Fibroblast of pulmonary artery (primary cell): ENCODE measurements around the gene C10orf71.

Experiments used
- DNase-seq: peaks from one replicate; pipeline ENCODE4 v3.0.0-alpha.2; 2010; ENCODE audit warnings: low read depth
- H3K4me3 ChIP-seq: replicated peaks from 2 replicates; pipeline ENCODE4 v1.5.1; 2011; ENCODE audit warnings: low read depth, mild to moderate bottlenecking, control low read depth, low read length, moderate library complexity
- TF ChIP-seq, protein P1 (sequence below): IDR thresholded peaks from 2 replicates; pipeline ENCODE4 v1.5.1; 2011; ENCODE audit warnings: mild to moderate bottlenecking, control low read depth, low read length, inconsistent platforms; ENCODE audit errors: missing control alignments

The C10orf71 gene

DNA sequence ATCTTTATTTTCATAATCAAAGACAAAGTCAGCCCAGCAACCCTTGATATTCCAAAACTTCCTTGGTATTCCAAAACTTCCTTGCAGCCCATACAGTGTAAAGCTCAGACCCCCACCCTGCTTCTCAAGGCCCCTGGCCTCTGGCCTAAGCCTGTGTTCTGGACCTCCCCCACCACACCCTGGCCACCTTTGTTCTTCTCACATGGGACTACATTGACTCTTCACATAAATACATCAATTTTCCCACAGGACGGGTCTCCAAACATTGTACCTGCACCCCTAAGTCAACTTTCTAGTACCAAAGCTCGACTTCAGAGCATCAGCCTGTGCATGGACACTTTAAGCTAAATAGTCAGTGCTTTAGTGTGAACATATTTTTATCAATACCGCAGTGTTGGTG, 56.3 kb downstream of the C10orf71 start:
- TF ChIP-seq, protein P1, sequence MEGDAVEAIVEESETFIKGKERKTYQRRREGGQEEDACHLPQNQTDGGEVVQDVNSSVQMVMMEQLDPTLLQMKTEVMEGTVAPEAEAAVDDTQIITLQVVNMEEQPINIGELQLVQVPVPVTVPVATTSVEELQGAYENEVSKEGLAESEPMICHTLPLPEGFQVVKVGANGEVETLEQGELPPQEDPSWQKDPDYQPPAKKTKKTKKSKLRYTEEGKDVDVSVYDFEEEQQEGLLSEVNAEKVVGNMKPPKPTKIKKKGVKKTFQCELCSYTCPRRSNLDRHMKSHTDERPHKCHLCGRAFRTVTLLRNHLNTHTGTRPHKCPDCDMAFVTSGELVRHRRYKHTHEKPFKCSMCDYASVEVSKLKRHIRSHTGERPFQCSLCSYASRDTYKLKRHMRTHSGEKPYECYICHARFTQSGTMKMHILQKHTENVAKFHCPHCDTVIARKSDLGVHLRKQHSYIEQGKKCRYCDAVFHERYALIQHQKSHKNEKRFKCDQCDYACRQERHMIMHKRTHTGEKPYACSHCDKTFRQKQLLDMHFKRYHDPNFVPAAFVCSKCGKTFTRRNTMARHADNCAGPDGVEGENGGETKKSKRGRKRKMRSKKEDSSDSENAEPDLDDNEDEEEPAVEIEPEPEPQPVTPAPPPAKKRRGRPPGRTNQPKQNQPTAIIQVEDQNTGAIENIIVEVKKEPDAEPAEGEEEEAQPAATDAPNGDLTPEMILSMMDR = no peak
- no peak for DNase-seq
- H3K4me3 ChIP-seq = no peak overlapping the region

DNA sequence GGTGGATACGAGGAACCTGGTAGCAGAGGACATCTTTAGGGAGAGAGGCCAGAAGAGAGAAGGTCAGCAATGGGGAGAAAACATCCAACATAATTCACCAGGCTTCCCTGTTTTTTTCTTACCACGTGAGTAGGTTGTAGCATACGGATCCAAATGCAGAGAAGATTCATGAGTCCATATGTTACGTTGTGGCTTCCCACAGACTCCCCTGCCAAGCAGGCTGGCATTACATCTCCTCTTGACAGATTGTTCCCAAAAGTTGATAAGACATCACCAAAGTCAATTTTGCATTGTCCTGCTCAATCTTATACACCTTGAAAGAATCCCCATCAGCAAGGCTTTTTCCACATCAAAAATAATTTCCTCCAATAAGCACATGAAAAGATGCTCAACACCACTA, 57.2 kb downstream of the C10orf71 start:
- DNase-seq = no peak
- TF ChIP-seq, protein P1 = no peak
- no peak overlapping the region for H3K4me3 ChIP-seq

DNA sequence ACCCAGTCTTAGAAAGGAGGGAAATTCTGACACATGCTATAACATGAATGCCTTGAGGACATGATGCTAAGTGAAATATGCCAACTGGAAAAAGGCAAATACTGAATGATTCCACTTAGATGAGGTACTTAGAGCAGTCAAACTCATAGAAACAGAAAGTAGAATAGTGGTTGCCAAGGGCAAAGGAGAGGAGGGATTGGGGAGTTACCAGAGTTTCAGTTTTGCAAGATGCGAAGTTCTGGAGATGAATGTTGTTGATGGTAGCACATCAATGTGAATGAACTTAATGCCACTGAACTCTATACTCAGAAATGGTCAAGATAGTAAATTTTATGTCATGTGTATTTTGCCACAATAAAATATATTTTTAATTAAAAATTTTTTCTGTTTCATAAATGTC, 58.0 kb downstream of the C10orf71 start:
- TF ChIP-seq, protein P1 = no peak

DNA sequence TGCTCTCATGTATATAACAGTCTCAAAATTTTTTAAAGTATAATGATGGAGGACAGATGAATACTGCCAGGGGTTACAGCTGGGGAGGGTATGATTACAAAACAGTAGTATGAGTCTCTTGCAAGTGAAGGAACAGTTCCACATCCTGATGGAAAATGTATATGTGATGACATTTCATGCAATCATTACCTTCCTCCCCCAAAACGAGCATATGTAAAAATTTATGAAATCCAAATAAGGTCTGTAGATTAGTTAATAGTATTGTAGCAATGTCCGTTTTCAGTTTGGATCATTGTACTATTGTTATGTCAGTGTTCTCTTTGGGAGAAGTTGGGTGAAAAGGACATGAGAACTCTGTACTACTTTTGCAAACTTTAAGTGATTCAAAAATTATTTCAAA, 58.9 kb downstream of the C10orf71 start:
- no peak overlapping the region for H3K4me3 ChIP-seq
- TF ChIP-seq, protein P1 = no peak
- DNase-seq = no peak

More for the DNA sequence above, 58.0 kb downstream of the C10orf71 start:
- no peak overlapping the region for H3K4me3 ChIP-seq
- no peak for DNase-seq

DNA sequence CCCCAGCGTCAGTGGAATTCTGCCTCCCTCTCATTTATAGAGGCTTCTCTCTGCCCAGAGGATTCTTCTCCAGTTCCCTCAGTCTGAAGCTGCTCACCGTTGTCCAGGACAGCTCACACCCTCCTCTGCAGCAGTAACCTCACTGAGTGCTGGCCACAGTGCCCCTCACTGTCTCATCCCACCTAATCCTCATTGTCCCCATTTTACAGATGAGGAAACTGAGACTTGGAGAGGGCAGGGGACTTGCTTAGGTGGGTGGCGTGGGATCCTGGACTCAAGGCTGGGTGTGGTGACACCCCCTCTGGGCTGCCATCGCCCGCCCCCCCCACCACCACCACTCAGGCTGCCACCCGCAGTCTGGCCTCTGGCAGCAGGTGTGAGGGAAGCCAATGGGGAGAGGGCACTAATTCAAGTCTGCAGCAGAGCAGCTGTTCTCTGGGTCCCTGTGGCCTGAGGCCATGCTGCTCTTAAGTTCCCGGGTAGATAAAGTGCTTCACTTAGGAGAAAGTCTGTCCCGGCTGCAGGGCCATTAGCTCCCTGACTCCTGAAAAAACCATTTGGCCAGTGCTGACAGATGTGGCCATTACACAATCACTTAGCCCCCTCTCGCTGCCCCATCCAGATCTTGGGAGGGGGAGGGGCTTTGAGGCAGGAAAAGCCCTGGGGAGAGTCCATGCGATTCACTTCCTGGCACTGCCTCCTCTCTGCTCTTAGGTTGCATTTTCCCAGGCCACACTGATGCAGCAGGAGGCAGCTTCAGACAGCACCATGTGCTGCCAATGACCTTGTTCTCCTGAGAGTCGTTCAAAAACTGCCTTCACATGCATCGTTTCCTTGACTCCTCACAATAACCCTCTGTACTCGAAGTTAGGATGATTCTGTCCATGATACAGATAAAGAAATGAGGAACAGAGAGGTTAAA, 60.6 kb downstream of the C10orf71 start:
- no peak overlapping the region for H3K4me3 ChIP-seq
- TF ChIP-seq, protein P1 = no peak
- peak; percentile 56 for DNase-seq

DNA sequence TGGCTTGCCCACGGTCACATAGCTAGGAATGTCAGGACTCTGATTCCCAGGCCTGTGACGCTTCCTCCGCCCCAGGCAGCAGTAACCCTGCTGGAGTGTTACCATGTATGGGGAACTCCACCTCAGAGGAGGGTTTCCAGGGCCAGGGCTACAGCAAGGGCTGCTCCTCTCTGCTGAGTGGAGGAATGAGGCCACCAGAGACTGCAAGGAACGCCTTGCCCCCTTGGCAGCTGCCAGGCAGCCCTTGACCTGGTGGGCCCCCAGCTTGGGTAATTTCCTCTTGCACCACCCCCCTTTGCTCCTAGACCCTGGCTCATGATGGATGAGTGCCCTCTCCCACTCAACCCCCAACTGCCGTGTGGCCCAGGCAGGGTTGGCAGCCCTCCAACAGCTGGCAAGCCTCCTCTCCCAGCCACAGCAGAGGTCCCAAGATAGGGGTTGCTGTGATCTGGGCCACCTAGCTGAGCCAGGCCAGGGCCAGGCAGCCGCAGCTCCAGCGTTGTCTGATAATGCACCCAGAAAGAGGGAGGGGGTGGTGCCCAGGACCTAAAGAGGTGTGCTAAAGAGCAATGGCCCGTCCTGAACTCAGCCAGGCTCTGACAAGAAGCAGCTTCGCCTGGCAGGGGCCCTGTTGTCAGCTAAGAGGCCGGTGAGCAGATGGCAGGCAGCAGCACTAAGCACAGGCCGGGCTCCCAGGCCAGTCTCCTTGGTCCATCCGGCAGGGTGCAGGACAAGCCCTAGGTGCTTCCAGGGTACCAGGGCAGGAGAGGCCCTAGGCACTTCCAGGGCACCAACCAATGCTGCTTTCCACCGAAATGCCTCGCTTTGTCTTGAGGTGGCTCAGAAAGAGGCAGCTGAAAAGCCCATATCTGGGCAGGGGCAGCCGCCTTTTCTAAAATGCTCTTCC, 61.6 kb downstream of the C10orf71 start:
- no peak overlapping the region for H3K4me3 ChIP-seq
- TF ChIP-seq, protein P1 = no peak

More for the DNA sequence above, 61.6 kb downstream of the C10orf71 start:
- DNase-seq = no peak
